Aortic smooth muscle cell (primary cell): ENCODE measurements around the gene LEMD3. TPM values are rescaled to one million over a fixed set of nuclear protein-coding genes. Genes with fewer than 3 reads are reported as not detected.

ENCODE experiments used
- total RNA-seq: library from RNA; depleted of rRNA; stranded (reverse); fragments of >200 nt; gene quantifications from 2 replicates; pipeline ENCODE4 v1.2.3, GENCODE V29; 2014

Gene LEMD3
- 22.9 and 24.3 TPM in 2 replicates for total RNA-seq

GRCh38 chr12:65169320-65170208 lies at the start of gene LEMD3:
Gene LEMD3, plus strand, starts transcription at chr12:65169583. Its CDS starts 14 bp downstream, at chr12:65169597.

GRCh38 chr12:65121049-65121955 lies 48.1 kb upstream of the LEMD3 start, which contains the start of gene WIF1:
Gene WIF1, minus strand, starts transcription at chr12:65121305. Its CDS starts 114 bp downstream, at chr12:65121191.

GRCh38 chr12:65278576-65279368 lies 109.4 kb downstream of the LEMD3 start, which contains the start of gene MSRB3:
Gene MSRB3, plus strand, starts transcription at chr12:65278683. Its CDS starts 29,897 bp downstream, at chr12:65308580.

Other genes with a start within 250 kb of the LEMD3 start
- not detected in 2 replicates for gene WIF1, start 48.3 kb upstream of the LEMD3 start, total RNA-seq
- gene MSRB3, start 109.1 kb downstream of the LEMD3 start, total RNA-seq: 72.3 and 96.9 TPM in 2 replicates